ENCODE measurements around the gene PRKCI.

- no peak for TF ChIP-seq ZNF274 (IDR thresholded peaks at IDR 0.05; ENCODE audit: low read depth, low read length)
- no peak for TF ChIP-seq YY1 (IDR thresholded peaks at IDR 0.05; ENCODE audit: insufficient read depth, insufficient read length)
Observed at GRCh38 chr3:170344971-170345370, 122.7 kb downstream of the PRKCI start.

Data from NT2/D1 (cell line).